Neural crest cell (in vitro differentiated cells): ENCODE results near the gene SEC24A. TPM values are rescaled to one million over a fixed set of nuclear protein-coding genes. Genes with fewer than 3 reads are reported as not detected.
"Not testable (repeated sequence)": the region's sequence is repeated elsewhere in the genome, so short reads cannot be mapped to it uniquely, and the experiment has no call there.

Experiments
- DNase-seq: peaks from one replicate; pipeline ENCODE4 v3.0.0; 2021; ENCODE audit warnings: low read depth, mixed read lengths, low spot score
- H3K27ac Mint-ChIP-seq: one replicate; pipeline ENCODE4 v1.8.0; 2021; ENCODE audit warnings: mild to moderate bottlenecking, mixed read lengths; ENCODE audit not compliant: unreplicated experiment
- H3K27me3 Mint-ChIP-seq: 2 replicates; pipeline ENCODE4 v1.8.0; 2021; ENCODE audit warnings: low read depth, mild to moderate bottlenecking, mixed read lengths
- H3K36me3 Mint-ChIP-seq: 2 replicates; pipeline ENCODE4 v1.8.0; 2021; ENCODE audit warnings: low read depth, mild to moderate bottlenecking, mixed read lengths
- H3K4me1 Mint-ChIP-seq: 2 replicates; pipeline ENCODE4 v1.8.0; 2021; ENCODE audit warnings: mixed read lengths
- H3K4me3 Mint-ChIP-seq: one replicate; pipeline ENCODE4 v1.8.0; 2021; ENCODE audit warnings: mild to moderate bottlenecking, mixed read lengths
- H3K9me3 Mint-ChIP-seq: 2 replicates; pipeline ENCODE4 v1.8.0; 2021; ENCODE audit warnings: mixed read lengths
- CTCF ChIP-seq: fragments of 200-600 bp; sonication (generic); conservative IDR thresholded peaks from 2 replicates; pipeline ENCODE4 v1.5.0; 2021; ENCODE audit warnings: antibody characterized with exemption, mild to moderate bottlenecking
- total RNA-seq: library from RNA; stranded (reverse); gene quantifications from 2 replicates; pipeline ENCODE4 v1.2.1, GENCODE V29; 2021

Gene SEC24A
- total RNA-seq, 1 donor from 2014 or later, result 21.6 TPM

GRCh38 chr5:134758504-134759341 lies 110.1 kb downstream of the SEC24A start, which contains the start of gene DDX46:
DDX46 (plus strand) TSS chr5:134758779; CDS start chr5:134758939, 160 bp downstream.
- Mint-ChIP-seq H3K27ac (peak within 1 kb of the TSS; percentile 99), H3K27me3 (no peaks in the 10 kb centered on the region), H3K4me3 (peak within 1 kb of the TSS; percentile 99), H3K36me3 (no peaks in the 10 kb centered on the region), H3K9me3 (no peaks in the 10 kb centered on the region), H3K4me1 (peaks cover 33% of the 10 kb centered on the region)
- peak; percentile 94 for DNase-seq
- peak; percentile 78 for TF ChIP-seq CTCF

GRCh38 chr5:134767528-134768291 lies 119.1 kb downstream of the SEC24A start:
- not testable (repeated sequence) for DNase-seq, H3K27ac Mint-ChIP-seq, H3K4me1 Mint-ChIP-seq, H3K4me3 Mint-ChIP-seq, H3K9me3 Mint-ChIP-seq, H3K27me3 Mint-ChIP-seq
- peaks cover 10% of the 10 kb centered on the region for H3K36me3 Mint-ChIP-seq

- Mint-ChIP-seq H3K4me3 (no peak overlapping the region), H3K9me3 (no peaks in the 10 kb centered on the region), H3K36me3 (peaks cover 10% of the 10 kb centered on the region), H3K27me3 (no peaks in the 10 kb centered on the region), H3K27ac (no peak overlapping the region), H3K4me1 (no peaks in the 10 kb centered on the region)
- TF ChIP-seq CTCF, result no peak
- no peak for DNase-seq
Measured at GRCh38 chr5:134769206-134769605, 120.6 kb downstream of the SEC24A start.

- TF ChIP-seq CTCF, result no peak
- no peak for DNase-seq
- Mint-ChIP-seq H3K4me1 (no peaks in the 10 kb centered on the region), H3K9me3 (no peaks in the 10 kb centered on the region), H3K36me3 (peaks cover 7% of the 10 kb centered on the region), H3K27me3 (no peaks in the 10 kb centered on the region), H3K4me3 (no peak overlapping the region), H3K27ac (no peak overlapping the region)
Measured at GRCh38 chr5:134772461-134773125, 124.0 kb downstream of the SEC24A start.

GRCh38 chr5:134777366-134777765 lies 128.8 kb downstream of the SEC24A start:
- H3K9me3 Mint-ChIP-seq, result no peaks in the 10 kb centered on the region
- TF ChIP-seq CTCF, result no peak
- peaks cover 9% of the 10 kb centered on the region for H3K36me3 Mint-ChIP-seq
- H3K27me3 Mint-ChIP-seq, result no peaks in the 10 kb centered on the region
- DNase-seq, result no peak
- H3K4me3 Mint-ChIP-seq, result no peak overlapping the region
- no peak overlapping the region for H3K27ac Mint-ChIP-seq
- no peaks in the 10 kb centered on the region for H3K4me1 Mint-ChIP-seq

Other genes starting within 250 kb of the SEC24A start
- gene CDKN2AIPNL, start 236.9 kb upstream of the SEC24A start, total RNA-seq, result 47.0 and 55.1 TPM in 2 replicates
- 2.1 and 2.4 TPM in 2 replicates for gene JADE2, start 123.1 kb upstream of the SEC24A start, total RNA-seq
- gene SAR1B, start 16.0 kb upstream of the SEC24A start, total RNA-seq, result 33.5 and 34.3 TPM in 2 replicates
- 43.4 and 43.8 TPM in 2 replicates for gene CAMLG, start 89.8 kb downstream of the SEC24A start, total RNA-seq
- 74.7 and 78.5 TPM in 2 replicates for gene DDX46, start 110.0 kb downstream of the SEC24A start, total RNA-seq
- gene C5orf24, start 197.2 kb downstream of the SEC24A start, total RNA-seq, result 57.4 and 61.9 TPM in 2 replicates
- 40.6 and 47.0 TPM in 2 replicates for gene TXNDC15, start 225.6 kb downstream of the SEC24A start, total RNA-seq